Tibial nerve (tissue), 4 donors: ENCODE data around the gene SLC12A1.

Source experiments
- EP300 ChIP-seq, 2 donors: sonication (generic); formaldehyde crosslinking; IDR thresholded peaks; one replicate each; pipeline ENCODE4 v1.6.1; 2017; ENCODE audit warnings: antibody characterized with exemption in 2 of 2, mild to moderate bottlenecking in 1 of 2
- POLR2A ChIP-seq, 2 donors: fragments of 450-650 bp; IDR thresholded peaks; one replicate each; pipeline ENCODE4 v1.6.1; 2017; ENCODE audit warnings: antibody characterized with exemption in 2 of 2, mild to moderate bottlenecking in 2 of 2, moderate library complexity in 2 of 2
- TF ChIP-seq, protein P1 (sequence below), 5 experiments: fragments of 200-600 bp in 3 of 5; fragments of 450-650 bp in 2 of 5; sonication (generic) in 3 of 5; IDR thresholded peaks; one replicate each; pipeline ENCODE4 v1.5.1; 2016 to 2019; ENCODE audit warnings: antibody characterized with exemption in 5 of 5, mild to moderate bottlenecking in 3 of 5, moderate library complexity in 2 of 5

DNA sequence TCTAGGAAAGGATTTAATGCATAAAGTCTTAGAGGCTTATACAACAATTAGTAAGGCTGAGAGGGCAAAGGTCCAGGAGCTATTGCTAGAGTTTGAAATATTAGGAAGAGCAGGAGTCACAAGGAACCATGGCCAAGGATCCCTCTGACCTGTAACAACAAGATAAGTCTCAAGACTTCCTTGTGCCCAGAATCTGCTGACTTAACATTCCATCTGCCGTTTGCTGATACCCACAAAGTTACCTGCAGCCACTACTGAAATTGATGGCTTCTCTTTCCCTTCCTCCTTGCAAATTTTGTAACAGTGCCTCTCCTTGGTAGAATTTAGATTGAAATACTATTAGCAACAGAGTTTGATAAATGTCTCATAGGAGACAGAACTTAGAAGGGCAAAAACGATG is 23.4 kb upstream of the SLC12A1 start:
- TF ChIP-seq, protein P1, sequence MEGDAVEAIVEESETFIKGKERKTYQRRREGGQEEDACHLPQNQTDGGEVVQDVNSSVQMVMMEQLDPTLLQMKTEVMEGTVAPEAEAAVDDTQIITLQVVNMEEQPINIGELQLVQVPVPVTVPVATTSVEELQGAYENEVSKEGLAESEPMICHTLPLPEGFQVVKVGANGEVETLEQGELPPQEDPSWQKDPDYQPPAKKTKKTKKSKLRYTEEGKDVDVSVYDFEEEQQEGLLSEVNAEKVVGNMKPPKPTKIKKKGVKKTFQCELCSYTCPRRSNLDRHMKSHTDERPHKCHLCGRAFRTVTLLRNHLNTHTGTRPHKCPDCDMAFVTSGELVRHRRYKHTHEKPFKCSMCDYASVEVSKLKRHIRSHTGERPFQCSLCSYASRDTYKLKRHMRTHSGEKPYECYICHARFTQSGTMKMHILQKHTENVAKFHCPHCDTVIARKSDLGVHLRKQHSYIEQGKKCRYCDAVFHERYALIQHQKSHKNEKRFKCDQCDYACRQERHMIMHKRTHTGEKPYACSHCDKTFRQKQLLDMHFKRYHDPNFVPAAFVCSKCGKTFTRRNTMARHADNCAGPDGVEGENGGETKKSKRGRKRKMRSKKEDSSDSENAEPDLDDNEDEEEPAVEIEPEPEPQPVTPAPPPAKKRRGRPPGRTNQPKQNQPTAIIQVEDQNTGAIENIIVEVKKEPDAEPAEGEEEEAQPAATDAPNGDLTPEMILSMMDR (IDR thresholded peaks at IDR 0.05): no peak
- no peak for TF ChIP-seq POLR2A (IDR thresholded peaks at IDR 0.05)
- TF ChIP-seq EP300 (IDR thresholded peaks at IDR 0.05): no peak
